HuH-7 (cell line): Measurements from ENCODE around the gene RIMS3.
"Not testable (repeated sequence)": the region's sequence is repeated elsewhere in the genome, so short reads cannot be mapped to it uniquely, and the experiment has no call there.

Experiments used
- DNase-seq: peaks from one replicate; pipeline ENCODE4 v3.0.0; 2011; ENCODE audit warnings: low spot score

RIMS3 gene

GRCh38 chr1:40630488-40631223 is 34.8 kb downstream of the RIMS3 start:
- DNase-seq: peak; percentile 78

GRCh38 chr1:40629546-40629945 is 35.9 kb downstream of the RIMS3 start:
- DNase-seq: not testable (repeated sequence)

- DNase-seq: no peak
Measured at GRCh38 chr1:40628903-40629292, 36.6 kb downstream of the RIMS3 start.

GRCh38 chr1:40627987-40628902 is 37.2 kb downstream of the RIMS3 start:
- no peak for DNase-seq

- DNase-seq: no peak
Measured at GRCh38 chr1:40626383-40626770, 39.1 kb downstream of the RIMS3 start.

GRCh38 chr1:40625476-40626382 is 39.8 kb downstream of the RIMS3 start:
- DNase-seq: no peak

GRCh38 chr1:40625076-40625475 is 40.4 kb downstream of the RIMS3 start:
- no peak for DNase-seq

GRCh38 chr1:40622936-40623629 is 42.4 kb downstream of the RIMS3 start:
- no peak for DNase-seq

- DNase-seq: no peak
Measured at GRCh38 chr1:40621821-40622450, 43.5 kb downstream of the RIMS3 start.

- DNase-seq: no peak
Measured at GRCh38 chr1:40620586-40621210, 44.8 kb downstream of the RIMS3 start.

- no peak for DNase-seq
Measured at GRCh38 chr1:40620150-40620549, 45.3 kb downstream of the RIMS3 start.

GRCh38 chr1:40618108-40618507 is 47.4 kb downstream of the RIMS3 start:
- DNase-seq: no peak

- peak; percentile 74 for DNase-seq
Measured at GRCh38 chr1:40612345-40612831, 53.1 kb downstream of the RIMS3 start.

GRCh38 chr1:40610156-40610555 is 55.3 kb downstream of the RIMS3 start:
- no peak for DNase-seq

GRCh38 chr1:40607921-40608320 is 57.6 kb downstream of the RIMS3 start:
- no peak for DNase-seq

GRCh38 chr1:40606978-40607377 is 58.5 kb downstream of the RIMS3 start:
- DNase-seq: no peak

- no peak for DNase-seq
Measured at GRCh38 chr1:40606194-40606593, 59.3 kb downstream of the RIMS3 start.

- DNase-seq: no peak
Measured at GRCh38 chr1:40599926-40600325, 65.6 kb downstream of the RIMS3 start.

- no peak for DNase-seq
Measured at GRCh38 chr1:40595623-40596022, 69.9 kb downstream of the RIMS3 start.

- no peak for DNase-seq
Measured at GRCh38 chr1:40594187-40594531, 71.3 kb downstream of the RIMS3 start.
